ENCODE data around the gene PALM2AKAP2.

The PALM2AKAP2 gene

DNA sequence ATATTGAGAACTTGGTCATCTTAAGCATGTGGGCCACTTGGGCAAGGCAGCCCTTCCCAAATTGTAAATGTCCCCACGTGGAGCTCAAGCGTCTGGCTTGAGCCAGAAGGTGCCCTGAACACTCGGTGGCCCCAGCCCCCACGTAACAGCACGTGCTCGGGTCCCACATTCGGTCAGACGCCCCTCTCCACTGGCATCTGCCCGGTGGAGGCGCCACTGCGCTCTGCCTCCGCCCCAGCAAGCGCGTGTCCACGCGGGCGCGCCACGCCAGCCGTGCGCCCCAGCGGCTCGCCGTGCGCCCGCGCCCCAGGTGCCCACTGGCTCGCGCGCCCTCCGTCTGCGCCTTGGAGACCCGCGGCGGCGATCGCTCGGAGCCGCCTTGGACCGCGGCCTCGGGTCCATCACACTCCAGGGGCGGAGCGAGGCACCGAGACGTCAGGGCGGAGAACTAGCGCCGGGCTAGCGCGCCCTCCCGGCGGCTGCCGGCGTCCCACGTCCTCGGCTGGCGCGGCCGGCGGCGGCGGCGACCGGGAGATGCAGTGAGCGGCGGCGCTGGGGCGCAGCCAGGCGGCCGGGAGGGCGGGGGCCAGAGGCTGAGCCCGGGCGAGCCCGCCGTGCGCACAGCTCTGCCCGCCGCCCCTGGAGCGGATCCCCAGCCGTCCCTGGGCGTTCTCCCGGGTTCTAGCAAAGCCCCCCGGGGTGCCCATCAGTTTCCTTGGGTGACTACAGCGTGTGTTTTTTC is at the start of gene PALM2AKAP2:
Gene PALM2AKAP2, plus strand, starts transcription at position 488 of the 742 bp plus-strand sequence. CDS start 291 bp downstream, outside the sequence.
- TF ChIP-seq, protein P1, sequence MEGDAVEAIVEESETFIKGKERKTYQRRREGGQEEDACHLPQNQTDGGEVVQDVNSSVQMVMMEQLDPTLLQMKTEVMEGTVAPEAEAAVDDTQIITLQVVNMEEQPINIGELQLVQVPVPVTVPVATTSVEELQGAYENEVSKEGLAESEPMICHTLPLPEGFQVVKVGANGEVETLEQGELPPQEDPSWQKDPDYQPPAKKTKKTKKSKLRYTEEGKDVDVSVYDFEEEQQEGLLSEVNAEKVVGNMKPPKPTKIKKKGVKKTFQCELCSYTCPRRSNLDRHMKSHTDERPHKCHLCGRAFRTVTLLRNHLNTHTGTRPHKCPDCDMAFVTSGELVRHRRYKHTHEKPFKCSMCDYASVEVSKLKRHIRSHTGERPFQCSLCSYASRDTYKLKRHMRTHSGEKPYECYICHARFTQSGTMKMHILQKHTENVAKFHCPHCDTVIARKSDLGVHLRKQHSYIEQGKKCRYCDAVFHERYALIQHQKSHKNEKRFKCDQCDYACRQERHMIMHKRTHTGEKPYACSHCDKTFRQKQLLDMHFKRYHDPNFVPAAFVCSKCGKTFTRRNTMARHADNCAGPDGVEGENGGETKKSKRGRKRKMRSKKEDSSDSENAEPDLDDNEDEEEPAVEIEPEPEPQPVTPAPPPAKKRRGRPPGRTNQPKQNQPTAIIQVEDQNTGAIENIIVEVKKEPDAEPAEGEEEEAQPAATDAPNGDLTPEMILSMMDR (conservative IDR thresholded peaks at IDR 0.05) = peak; percentile 78
- peak within 1 kb of the TSS; percentile 56 for H3K27ac ChIP-seq

DNA sequence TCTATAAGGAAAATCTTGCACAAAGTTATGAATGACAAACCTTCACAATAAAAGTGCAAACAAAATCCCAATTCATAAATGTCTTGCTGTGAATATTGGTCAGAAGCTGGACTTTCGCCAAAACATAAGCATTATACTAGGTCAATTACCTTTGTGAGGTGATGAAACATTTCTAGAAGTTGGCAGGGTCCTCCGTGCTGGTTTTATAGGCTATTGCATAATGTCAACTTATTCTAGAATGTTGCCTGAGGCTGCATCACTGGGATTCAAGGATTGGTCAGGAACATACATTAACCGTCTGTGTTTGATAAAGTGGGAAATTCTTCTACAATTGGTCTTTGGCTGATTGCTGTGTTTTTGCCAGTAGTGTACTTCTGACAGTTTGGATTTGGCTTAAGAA is 49.8 kb upstream of the PALM2AKAP2 start:
- TF ChIP-seq, protein P1 (conservative IDR thresholded peaks at IDR 0.05) = no peak
- H3K27ac ChIP-seq = no peak overlapping the region; the same call in 1 of the 2 replicates

DNA sequence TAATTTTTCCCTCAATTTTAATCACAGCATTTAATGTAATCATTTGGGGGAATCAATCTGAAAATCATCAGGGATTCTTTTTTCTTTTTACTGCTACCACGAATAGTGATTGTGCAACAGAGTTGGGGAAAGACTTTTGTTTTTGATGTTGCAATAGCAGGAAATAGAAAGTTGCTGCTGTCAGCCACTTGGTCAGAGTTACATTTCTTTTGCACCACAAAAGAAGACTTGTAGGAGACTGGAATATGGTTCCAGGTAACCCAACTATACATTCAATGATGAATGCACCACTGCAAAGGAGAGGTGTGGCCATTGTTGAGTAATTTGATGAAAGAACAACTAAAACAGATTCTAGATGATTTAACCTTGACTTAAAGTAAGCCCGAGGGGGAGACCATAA is 46.3 kb upstream of the PALM2AKAP2 start:
- no peak overlapping the region for H3K27ac ChIP-seq

GRCh38 chr9:109734814-109735213 is 45.2 kb upstream of the PALM2AKAP2 start:
- TF ChIP-seq, protein P1 (conservative IDR thresholded peaks at IDR 0.05) = no peak
- H3K27ac ChIP-seq = no peak overlapping the region

More for the DNA sequence above, 46.3 kb upstream of the PALM2AKAP2 start:
- TF ChIP-seq, protein P1 (conservative IDR thresholded peaks at IDR 0.05) = no peak

DNA sequence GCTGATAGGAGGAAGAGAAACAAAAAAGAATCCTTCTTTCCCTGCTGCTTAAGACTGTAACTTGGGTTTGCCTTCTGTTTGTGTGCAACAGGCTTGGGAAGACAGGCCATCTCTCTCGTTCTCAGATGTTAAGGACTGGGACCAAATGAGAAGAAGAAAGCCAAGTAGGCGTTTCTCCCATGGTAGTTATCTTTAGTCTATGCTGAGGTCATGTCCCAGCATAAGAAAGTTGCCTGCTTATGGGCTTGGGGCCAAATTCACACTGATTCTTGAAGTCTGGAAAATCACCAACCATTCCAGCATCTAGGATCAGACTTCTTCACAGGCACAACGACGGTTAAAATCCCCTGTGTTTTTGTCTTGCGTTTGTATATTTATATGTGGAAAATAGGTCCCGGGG is 44.2 kb upstream of the PALM2AKAP2 start:
- TF ChIP-seq, protein P1 (conservative IDR thresholded peaks at IDR 0.05) = no peak
- H3K27ac ChIP-seq = no peak overlapping the region

- TF ChIP-seq, protein P1 (conservative IDR thresholded peaks at IDR 0.05) = no peak
- H3K27ac ChIP-seq = no peak overlapping the region
Observed at GRCh38 chr9:109737295-109737694, 42.7 kb upstream of the PALM2AKAP2 start.

GRCh38 chr9:109739760-109740159 is 40.2 kb upstream of the PALM2AKAP2 start:
- TF ChIP-seq, protein P1 (conservative IDR thresholded peaks at IDR 0.05) = no peak
- H3K27ac ChIP-seq = no peak overlapping the region

Measured in VCaP (cell line).